Measurements from ENCODE around the gene FRAT2.
A peak's percentile ranks its signal among the peaks of the same experiment; 100 is the strongest.

FRAT2 gene

DNA sequence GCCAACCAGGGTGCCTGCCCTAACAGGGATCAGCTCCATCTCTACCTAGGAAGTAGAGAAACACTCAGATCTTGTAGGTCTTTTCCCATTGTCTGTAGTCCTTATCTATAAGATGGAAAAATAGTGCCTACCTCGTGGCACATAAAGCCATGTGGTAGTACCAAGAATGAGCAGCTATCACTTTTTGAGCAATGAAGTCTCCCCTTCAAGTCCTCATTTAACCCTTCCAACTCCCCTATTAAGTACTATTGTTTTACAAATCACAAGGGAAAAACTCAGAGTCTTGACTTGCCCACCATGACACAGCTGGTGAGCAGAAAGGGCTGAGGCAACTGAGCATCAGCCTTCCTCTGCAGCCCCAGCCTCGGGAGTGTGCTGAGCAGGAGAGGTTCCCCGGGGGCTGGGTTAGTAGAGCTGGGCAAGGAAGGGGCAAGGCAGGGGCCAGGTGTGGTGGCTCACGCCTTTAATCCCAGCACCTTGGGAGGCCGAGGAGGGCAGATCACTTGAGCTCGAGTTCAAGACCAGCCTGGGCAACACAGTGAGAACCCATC is 3.3 kb downstream of the FRAT2 start:
- Histone ChIP-seq H3K79me2 (ENCODE audit: control insufficient read depth, low read length) (peaks cover 34% of the 10 kb centered on the region), H3K4me1 (ENCODE audit: control insufficient read depth, low read length) (peaks cover 30% of the 10 kb centered on the region), H3K9me2 (replicated peaks; ENCODE audit: control insufficient read depth, low read length) (no peaks in the 10 kb centered on the region), H3K4me2 (ENCODE audit: low read length) (peak overlapping the region; percentile 11; the same call in 1 of the 2 replicates), H4K20me1 (ENCODE audit: control insufficient read depth, insufficient read depth, low read depth, low read length) (no peaks in the 10 kb centered on the region), H3F3A (ENCODE audit: control insufficient read depth, insufficient read depth) (peaks cover 6% of the 10 kb centered on the region; the same call in 1 of the 2 replicates), H3K9me3 (ENCODE audit: control insufficient read depth, insufficient read depth, low read length) (no peaks in the 10 kb centered on the region), H3K4me3 (ENCODE audit: low read length) (no peak overlapping the region), H3K27ac (ENCODE audit: low read depth, low read length) (no peak overlapping the region), H3K36me3 (ENCODE audit: control insufficient read depth, low read length) (peaks cover 16% of the 10 kb centered on the region), H3K27me3 (ENCODE audit: control insufficient read depth, low read length) (peaks cover 3% of the 10 kb centered on the region)
- TF ChIP-seq, protein P1, sequence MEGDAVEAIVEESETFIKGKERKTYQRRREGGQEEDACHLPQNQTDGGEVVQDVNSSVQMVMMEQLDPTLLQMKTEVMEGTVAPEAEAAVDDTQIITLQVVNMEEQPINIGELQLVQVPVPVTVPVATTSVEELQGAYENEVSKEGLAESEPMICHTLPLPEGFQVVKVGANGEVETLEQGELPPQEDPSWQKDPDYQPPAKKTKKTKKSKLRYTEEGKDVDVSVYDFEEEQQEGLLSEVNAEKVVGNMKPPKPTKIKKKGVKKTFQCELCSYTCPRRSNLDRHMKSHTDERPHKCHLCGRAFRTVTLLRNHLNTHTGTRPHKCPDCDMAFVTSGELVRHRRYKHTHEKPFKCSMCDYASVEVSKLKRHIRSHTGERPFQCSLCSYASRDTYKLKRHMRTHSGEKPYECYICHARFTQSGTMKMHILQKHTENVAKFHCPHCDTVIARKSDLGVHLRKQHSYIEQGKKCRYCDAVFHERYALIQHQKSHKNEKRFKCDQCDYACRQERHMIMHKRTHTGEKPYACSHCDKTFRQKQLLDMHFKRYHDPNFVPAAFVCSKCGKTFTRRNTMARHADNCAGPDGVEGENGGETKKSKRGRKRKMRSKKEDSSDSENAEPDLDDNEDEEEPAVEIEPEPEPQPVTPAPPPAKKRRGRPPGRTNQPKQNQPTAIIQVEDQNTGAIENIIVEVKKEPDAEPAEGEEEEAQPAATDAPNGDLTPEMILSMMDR (IDR thresholded peaks at IDR 0.05; ENCODE audit: low read depth, low read length, poor library complexity, severe bottlenecking), result no peak
- TF ChIP-seq EZH2phosphoT487 (IDR thresholded peaks at IDR 0.05; ENCODE audit: borderline replicate concordance, low read length), result no peak

- H3K79me2 ChIP-seq (ENCODE audit: control insufficient read depth, low read length), result peaks cover 34% of the 10 kb centered on the region
- H3F3A ChIP-seq (ENCODE audit: control insufficient read depth, insufficient read depth), result 0 out of 2 replicates have a peak, but pooled peaks cover 3% of the 10 kb centered on the region
- H3K4me2 ChIP-seq (ENCODE audit: low read length), result no peak overlapping the region
- no peaks in the 10 kb centered on the region for H3K27me3 ChIP-seq (ENCODE audit: control insufficient read depth, low read length)
- H4K20me1 ChIP-seq (ENCODE audit: control insufficient read depth, insufficient read depth, low read depth, low read length), result no peaks in the 10 kb centered on the region
- H3K9me2 ChIP-seq (replicated peaks; ENCODE audit: control insufficient read depth, low read length), result no peaks in the 10 kb centered on the region
- TF ChIP-seq EZH2phosphoT487 (IDR thresholded peaks at IDR 0.05; ENCODE audit: borderline replicate concordance, low read length), result no peak
- H3K36me3 ChIP-seq (ENCODE audit: control insufficient read depth, low read length), result peaks cover 16% of the 10 kb centered on the region
- peaks cover 18% of the 10 kb centered on the region for H3K4me1 ChIP-seq (ENCODE audit: control insufficient read depth, low read length)
- no peaks in the 10 kb centered on the region for H3K9me3 ChIP-seq (ENCODE audit: control insufficient read depth, insufficient read depth, low read length)
- no peak overlapping the region for H3K27ac ChIP-seq (ENCODE audit: low read depth, low read length)
- H3K4me3 ChIP-seq (ENCODE audit: low read length), result no peak overlapping the region
These were observed 4.8 kb downstream of the FRAT2 start for GRCh38 chr10:97329766-97330165.

- no peak overlapping the region for H3K4me2 ChIP-seq (ENCODE audit: low read length)
- H3K4me1 ChIP-seq (ENCODE audit: control insufficient read depth, low read length), result peaks cover 18% of the 10 kb centered on the region
These were observed 5.7 kb downstream of the FRAT2 start for GRCh38 chr10:97328646-97329453.

More at GRCh38 chr10:97328646-97329453, 5.7 kb downstream of the FRAT2 start:
- H3K9me3 ChIP-seq (ENCODE audit: control insufficient read depth, insufficient read depth, low read length), result no peaks in the 10 kb centered on the region
- H3F3A ChIP-seq (ENCODE audit: control insufficient read depth, insufficient read depth), result 0 out of 2 replicates have a peak, but pooled peaks cover 3% of the 10 kb centered on the region
- H3K36me3 ChIP-seq (ENCODE audit: control insufficient read depth, low read length), result peaks cover 16% of the 10 kb centered on the region
- no peaks in the 10 kb centered on the region for H3K27me3 ChIP-seq (ENCODE audit: control insufficient read depth, low read length)
- H3K9me2 ChIP-seq (replicated peaks; ENCODE audit: control insufficient read depth, low read length), result no peaks in the 10 kb centered on the region
- peaks cover 32% of the 10 kb centered on the region for H3K79me2 ChIP-seq (ENCODE audit: control insufficient read depth, low read length)
- H3K4me3 ChIP-seq (ENCODE audit: low read length), result no peak overlapping the region
- H3K27ac ChIP-seq (ENCODE audit: low read depth, low read length), result no peak overlapping the region
- no peaks in the 10 kb centered on the region for H4K20me1 ChIP-seq (ENCODE audit: control insufficient read depth, insufficient read depth, low read depth, low read length)
- no peak for TF ChIP-seq EZH2phosphoT487 (IDR thresholded peaks at IDR 0.05; ENCODE audit: borderline replicate concordance, low read length)
- TF ChIP-seq, protein P1 (IDR thresholded peaks at IDR 0.05; ENCODE audit: low read depth, low read length, poor library complexity, severe bottlenecking), result no peak
